GM12892 (cell line): ENCODE data around the gene STPG2.

ENCODE experiments used
- POLR2A ChIP-seq: IDR thresholded peaks from 2 replicates; pipeline ENCODE4 v1.6.1; 2011; ENCODE audit warnings: low read depth, low read length, control low read depth
- POLR2AphosphoS5 ChIP-seq: IDR thresholded peaks from 2 replicates; pipeline ENCODE4 v1.6.1; 2011; ENCODE audit warnings: low read depth, low read length, control low read depth

DNA sequence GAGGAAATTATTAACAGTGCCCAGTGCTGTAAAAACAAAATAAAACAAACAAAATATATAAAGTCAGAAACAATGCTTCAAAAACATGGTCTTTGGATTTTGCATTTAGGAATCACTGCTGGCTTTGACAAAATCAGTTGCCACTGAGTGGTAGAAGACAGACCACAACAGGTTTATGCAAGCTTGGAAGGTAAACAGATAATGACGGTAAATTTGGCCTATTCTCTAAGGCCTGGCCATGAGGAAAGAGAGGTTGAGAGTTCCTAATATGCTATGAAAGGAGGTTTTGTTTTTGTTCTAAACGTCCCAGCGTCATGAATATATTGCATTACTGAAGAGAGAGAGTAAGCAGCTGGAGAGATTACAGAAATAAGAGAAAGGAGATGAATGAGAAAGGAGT lies 629.4 kb downstream of the STPG2 start:
- TF ChIP-seq POLR2A (no peak), POLR2AphosphoS5 (no peak)
